HG03045 (cell line): ENCODE data around the gene GP2.
"Not testable (repeated sequence)": the region's sequence is repeated elsewhere in the genome, so short reads cannot be mapped to it uniquely, and the experiment has no call there.

ENCODE experiments used
- ATAC-seq: cut with Tn5 transposase; IDR thresholded peaks from one replicate; pipeline ENCODE4 v1.9.1; 2021; ENCODE audit warnings: mild to moderate bottlenecking, moderate library complexity; ENCODE audit not compliant: unreplicated experiment

Gene GP2

GRCh38 chr16:20326321-20326720 is 992 bp downstream of the GP2 start:
- no peak for ATAC-seq

- no peak for ATAC-seq
Measured at GRCh38 chr16:20325005-20325404, 2.3 kb downstream of the GP2 start.

GRCh38 chr16:20323591-20324117 is 3.7 kb downstream of the GP2 start:
- ATAC-seq = no peak

GRCh38 chr16:20322696-20323095 is 4.6 kb downstream of the GP2 start:
- no peak for ATAC-seq

- no peak for ATAC-seq
Measured at GRCh38 chr16:20321671-20322070, 5.6 kb downstream of the GP2 start.

- not testable (repeated sequence) for ATAC-seq
Measured at GRCh38 chr16:20321051-20321450, 6.3 kb downstream of the GP2 start.

- ATAC-seq = no peak
Measured at GRCh38 chr16:20320592-20320991, 6.7 kb downstream of the GP2 start.

- ATAC-seq = no peak
Measured at GRCh38 chr16:20320178-20320577, 7.1 kb downstream of the GP2 start.

GRCh38 chr16:20319406-20319805 is 7.9 kb downstream of the GP2 start:
- ATAC-seq = no peak

GRCh38 chr16:20318437-20318836 is 8.9 kb downstream of the GP2 start:
- no peak for ATAC-seq

- ATAC-seq = no peak
Measured at GRCh38 chr16:20318006-20318405, 9.3 kb downstream of the GP2 start.

- ATAC-seq = no peak
Measured at GRCh38 chr16:20317117-20317516, 10.2 kb downstream of the GP2 start.

- no peak for ATAC-seq
Measured at GRCh38 chr16:20316715-20317114, 10.6 kb downstream of the GP2 start.

GRCh38 chr16:20315764-20316163 is 11.5 kb downstream of the GP2 start:
- ATAC-seq = no peak

GRCh38 chr16:20314575-20314974 is 12.7 kb downstream of the GP2 start:
- ATAC-seq = no peak

GRCh38 chr16:20313741-20314140 is 13.6 kb downstream of the GP2 start:
- ATAC-seq = no peak

- ATAC-seq = not testable (repeated sequence)
Measured at GRCh38 chr16:20312536-20313095, 14.7 kb downstream of the GP2 start.

- ATAC-seq = no peak
Measured at GRCh38 chr16:20311548-20311947, 15.8 kb downstream of the GP2 start.

GRCh38 chr16:20310421-20311395 is 16.6 kb downstream of the GP2 start:
- ATAC-seq = no peak

- no peak for ATAC-seq
Measured at GRCh38 chr16:20309786-20310185, 17.5 kb downstream of the GP2 start.

- ATAC-seq = no peak
Measured at GRCh38 chr16:20308801-20309590, 18.3 kb downstream of the GP2 start.
